Measurements from ENCODE around the gene PLIN3. TPM values are rescaled to one million over a fixed set of nuclear protein-coding genes. Genes with fewer than 3 reads are reported as not detected.
A peak's percentile ranks its signal among the peaks of the same experiment; 100 is the strongest.

The PLIN3 gene
- total RNA-seq, 1 donor from 2014 or later = 157 TPM

- Histone ChIP-seq H3K4me2 (ENCODE audit: low read length) (peak overlapping the region; percentile 92), H3K4me1 (ENCODE audit: insufficient read depth, low read length) (peaks cover 48% of the 10 kb centered on the region), H4K20me1 (ENCODE audit: insufficient read depth, low read length) (peaks cover 7% of the 10 kb centered on the region), H3K79me2 (ENCODE audit: insufficient read depth, low read length) (peaks cover 42% of the 10 kb centered on the region), H3K27ac (ENCODE audit: low read depth, low read length) (peak overlapping the region; percentile 95), H2AFZ (ENCODE audit: low read depth, low read length) (peak overlapping the region; percentile 59), H3K9me3 (ENCODE audit: insufficient read depth, low read depth, low read length) (no peaks in the 10 kb centered on the region), H3K36me3 (ENCODE audit: insufficient read depth, low read length) (peaks cover 4% of the 10 kb centered on the region), H3K9ac (ENCODE audit: low read length) (peak overlapping the region; percentile 92), H3K4me3 (ENCODE audit: insufficient read depth, low read depth, low read length) (peak overlapping the region; percentile 69), H3K27me3 (ENCODE audit: insufficient read depth, low read length) (peaks cover 2% of the 10 kb centered on the region)
- TF ChIP-seq CTCF (IDR thresholded peaks at IDR 0.05; ENCODE audit: insufficient read depth, low read depth, low read length) (no peak), EZH2 (IDR thresholded peaks at IDR 0.05; ENCODE audit: insufficient read depth, low read length) (no peak)
- Mint-ChIP-seq H3K27me3 (ENCODE audit: low read depth, unreplicated experiment) (peaks cover 11% of the 10 kb centered on the region), H3K36me3 (ENCODE audit: low read depth, unreplicated experiment) (peaks cover 5% of the 10 kb centered on the region), H3K4me3 (ENCODE audit: unreplicated experiment) (peak overlapping the region; percentile 86), H3K27ac (ENCODE audit: unreplicated experiment) (peak overlapping the region; percentile 70), H3K9me3 (ENCODE audit: unreplicated experiment) (no peaks in the 10 kb centered on the region), H3K4me1 (ENCODE audit: low read depth, unreplicated experiment) (peaks cover 32% of the 10 kb centered on the region)
- FAIRE-seq (no peak), DNase-seq (ENCODE audit: low read depth) (peak; percentile 76)
Observed at GRCh38 chr19:4910594-4911281, 43.3 kb upstream of the PLIN3 start.

GRCh38 chr19:4909897-4910593 is 42.6 kb upstream of the PLIN3 start:
- Histone ChIP-seq H4K20me1 (ENCODE audit: insufficient read depth, low read length) (peaks cover 7% of the 10 kb centered on the region), H3K4me1 (ENCODE audit: insufficient read depth, low read length) (peaks cover 42% of the 10 kb centered on the region), H3K27me3 (ENCODE audit: insufficient read depth, low read length) (peaks cover 2% of the 10 kb centered on the region), H3K36me3 (ENCODE audit: insufficient read depth, low read length) (peaks cover 4% of the 10 kb centered on the region), H3K9me3 (ENCODE audit: insufficient read depth, low read depth, low read length) (no peaks in the 10 kb centered on the region), H3K4me2 (ENCODE audit: low read length) (peak overlapping the region; percentile 92), H2AFZ (ENCODE audit: low read depth, low read length) (peak overlapping the region; percentile 59), H3K27ac (ENCODE audit: low read depth, low read length) (peak overlapping the region; percentile 95), H3K9ac (ENCODE audit: low read length) (peak overlapping the region; percentile 92), H3K4me3 (ENCODE audit: insufficient read depth, low read depth, low read length) (peak overlapping the region; percentile 69), H3K79me2 (ENCODE audit: insufficient read depth, low read length) (peaks cover 35% of the 10 kb centered on the region)
- Mint-ChIP-seq H3K27me3 (ENCODE audit: low read depth, unreplicated experiment) (peaks cover 13% of the 10 kb centered on the region), H3K27ac (ENCODE audit: unreplicated experiment) (peak overlapping the region; percentile 62), H3K36me3 (ENCODE audit: low read depth, unreplicated experiment) (peaks cover 5% of the 10 kb centered on the region), H3K4me3 (ENCODE audit: unreplicated experiment) (peak overlapping the region; percentile 86), H3K9me3 (ENCODE audit: unreplicated experiment) (no peaks in the 10 kb centered on the region), H3K4me1 (ENCODE audit: low read depth, unreplicated experiment) (peaks cover 25% of the 10 kb centered on the region)
- TF ChIP-seq CTCF (IDR thresholded peaks at IDR 0.05; ENCODE audit: insufficient read depth, low read depth, low read length) (no peak), EZH2 (IDR thresholded peaks at IDR 0.05; ENCODE audit: insufficient read depth, low read length) (no peak)
- DNase-seq (ENCODE audit: low read depth) (peak; percentile 70), FAIRE-seq (no peak)

All from astrocyte (in vitro differentiated cells and primary cell).